ENCODE data around the gene TOP3B.

DNA sequence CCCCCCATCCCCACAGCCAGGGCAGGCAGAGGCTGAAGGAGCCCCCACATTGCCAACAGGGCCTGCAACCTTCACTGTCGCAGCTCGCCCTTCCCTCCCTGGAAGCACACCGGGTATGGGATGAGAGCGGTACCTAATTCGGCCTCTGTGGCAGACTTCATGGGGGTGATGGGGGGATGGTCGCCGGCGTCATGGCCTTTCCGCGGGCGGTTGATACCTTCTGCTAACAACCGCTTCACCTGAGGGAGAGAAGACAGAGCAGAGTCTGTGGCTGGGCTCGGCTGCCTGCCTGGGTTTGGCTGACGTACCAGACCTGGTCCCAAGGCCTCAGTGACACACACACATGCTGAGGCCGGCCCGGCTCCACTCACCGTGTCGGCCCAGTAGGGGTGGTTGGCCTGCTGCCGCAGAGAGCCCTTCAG, 18.8 kb downstream of the TOP3B start:
- TF ChIP-seq, protein P1, sequence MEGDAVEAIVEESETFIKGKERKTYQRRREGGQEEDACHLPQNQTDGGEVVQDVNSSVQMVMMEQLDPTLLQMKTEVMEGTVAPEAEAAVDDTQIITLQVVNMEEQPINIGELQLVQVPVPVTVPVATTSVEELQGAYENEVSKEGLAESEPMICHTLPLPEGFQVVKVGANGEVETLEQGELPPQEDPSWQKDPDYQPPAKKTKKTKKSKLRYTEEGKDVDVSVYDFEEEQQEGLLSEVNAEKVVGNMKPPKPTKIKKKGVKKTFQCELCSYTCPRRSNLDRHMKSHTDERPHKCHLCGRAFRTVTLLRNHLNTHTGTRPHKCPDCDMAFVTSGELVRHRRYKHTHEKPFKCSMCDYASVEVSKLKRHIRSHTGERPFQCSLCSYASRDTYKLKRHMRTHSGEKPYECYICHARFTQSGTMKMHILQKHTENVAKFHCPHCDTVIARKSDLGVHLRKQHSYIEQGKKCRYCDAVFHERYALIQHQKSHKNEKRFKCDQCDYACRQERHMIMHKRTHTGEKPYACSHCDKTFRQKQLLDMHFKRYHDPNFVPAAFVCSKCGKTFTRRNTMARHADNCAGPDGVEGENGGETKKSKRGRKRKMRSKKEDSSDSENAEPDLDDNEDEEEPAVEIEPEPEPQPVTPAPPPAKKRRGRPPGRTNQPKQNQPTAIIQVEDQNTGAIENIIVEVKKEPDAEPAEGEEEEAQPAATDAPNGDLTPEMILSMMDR (IDR thresholded peaks at IDR 0.05), result no peak
- TF ChIP-seq POLR2A (IDR thresholded peaks at IDR 0.05) (no peak), EP300 (IDR thresholded peaks at IDR 0.05) (no peak), POLR2AphosphoS5 (IDR thresholded peaks at IDR 0.05) (no peak)
